Kidney epithelial cell (primary cell): Measurements from ENCODE around the gene PADI2. TPM values are rescaled to one million over a fixed set of nuclear protein-coding genes. Genes with fewer than 3 reads are reported as not detected.

Experiments
- DNase-seq: peaks from one replicate; pipeline ENCODE4 v3.0.0-alpha.2; 2010; ENCODE audit warnings: low read depth
- H3K27me3 ChIP-seq: 2 replicates; pipeline ENCODE4 v1.6.0; 2011; ENCODE audit warnings: low read length; ENCODE audit not compliant: control insufficient read depth, insufficient read depth
- H3K36me3 ChIP-seq: 2 replicates; pipeline ENCODE4 v1.5.1; 2011; ENCODE audit warnings: low read length; ENCODE audit not compliant: control insufficient read depth, insufficient read depth
- H3K4me3 ChIP-seq: 2 replicates; pipeline ENCODE4 v1.5.1; 2011; ENCODE audit warnings: low read depth, mild to moderate bottlenecking, control low read depth, low read length
- total RNA-seq: library from RNA; depleted of rRNA; stranded (reverse); fragments of >200 nt; gene quantifications from 2 replicates; pipeline ENCODE4 v1.2.3, GENCODE V29; 2015
- TF ChIP-seq, protein P1 (sequence below): IDR thresholded peaks from 2 replicates; pipeline ENCODE4 v1.5.1; 2011; ENCODE audit warnings: mild to moderate bottlenecking, moderate library complexity, low read length, control low read depth, inconsistent platforms; ENCODE audit not compliant: insufficient read depth, poor library complexity, severe bottlenecking

The PADI2 gene
- total RNA-seq, 1 donor from 2014 or later = 8.1 TPM

DNA sequence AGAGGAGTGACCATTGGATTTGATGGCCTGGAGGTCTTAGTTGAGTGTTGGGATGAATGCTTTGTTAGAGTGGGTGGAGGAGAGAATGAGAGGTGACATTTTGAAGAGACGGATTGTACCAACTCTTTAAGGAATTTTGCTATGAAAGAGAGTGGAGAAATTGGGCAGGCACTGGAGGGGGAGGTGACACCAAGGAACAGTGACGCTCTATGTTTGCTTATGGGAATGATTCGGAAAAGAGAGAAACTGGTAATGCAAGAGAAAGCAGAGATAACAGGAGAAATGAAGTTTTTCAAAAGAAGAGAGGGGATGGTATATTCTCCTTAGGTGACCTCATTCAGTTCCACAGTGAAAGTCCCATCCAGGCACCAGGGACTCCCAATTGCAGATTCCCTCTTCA, 24.5 kb upstream of the PADI2 start:
- TF ChIP-seq, protein P1, sequence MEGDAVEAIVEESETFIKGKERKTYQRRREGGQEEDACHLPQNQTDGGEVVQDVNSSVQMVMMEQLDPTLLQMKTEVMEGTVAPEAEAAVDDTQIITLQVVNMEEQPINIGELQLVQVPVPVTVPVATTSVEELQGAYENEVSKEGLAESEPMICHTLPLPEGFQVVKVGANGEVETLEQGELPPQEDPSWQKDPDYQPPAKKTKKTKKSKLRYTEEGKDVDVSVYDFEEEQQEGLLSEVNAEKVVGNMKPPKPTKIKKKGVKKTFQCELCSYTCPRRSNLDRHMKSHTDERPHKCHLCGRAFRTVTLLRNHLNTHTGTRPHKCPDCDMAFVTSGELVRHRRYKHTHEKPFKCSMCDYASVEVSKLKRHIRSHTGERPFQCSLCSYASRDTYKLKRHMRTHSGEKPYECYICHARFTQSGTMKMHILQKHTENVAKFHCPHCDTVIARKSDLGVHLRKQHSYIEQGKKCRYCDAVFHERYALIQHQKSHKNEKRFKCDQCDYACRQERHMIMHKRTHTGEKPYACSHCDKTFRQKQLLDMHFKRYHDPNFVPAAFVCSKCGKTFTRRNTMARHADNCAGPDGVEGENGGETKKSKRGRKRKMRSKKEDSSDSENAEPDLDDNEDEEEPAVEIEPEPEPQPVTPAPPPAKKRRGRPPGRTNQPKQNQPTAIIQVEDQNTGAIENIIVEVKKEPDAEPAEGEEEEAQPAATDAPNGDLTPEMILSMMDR = no peak
- Histone ChIP-seq H3K27me3 (no peaks in the 10 kb centered on the region), H3K36me3 (no peaks in the 10 kb centered on the region), H3K4me3 (no peak overlapping the region)
- DNase-seq = no peak

DNA sequence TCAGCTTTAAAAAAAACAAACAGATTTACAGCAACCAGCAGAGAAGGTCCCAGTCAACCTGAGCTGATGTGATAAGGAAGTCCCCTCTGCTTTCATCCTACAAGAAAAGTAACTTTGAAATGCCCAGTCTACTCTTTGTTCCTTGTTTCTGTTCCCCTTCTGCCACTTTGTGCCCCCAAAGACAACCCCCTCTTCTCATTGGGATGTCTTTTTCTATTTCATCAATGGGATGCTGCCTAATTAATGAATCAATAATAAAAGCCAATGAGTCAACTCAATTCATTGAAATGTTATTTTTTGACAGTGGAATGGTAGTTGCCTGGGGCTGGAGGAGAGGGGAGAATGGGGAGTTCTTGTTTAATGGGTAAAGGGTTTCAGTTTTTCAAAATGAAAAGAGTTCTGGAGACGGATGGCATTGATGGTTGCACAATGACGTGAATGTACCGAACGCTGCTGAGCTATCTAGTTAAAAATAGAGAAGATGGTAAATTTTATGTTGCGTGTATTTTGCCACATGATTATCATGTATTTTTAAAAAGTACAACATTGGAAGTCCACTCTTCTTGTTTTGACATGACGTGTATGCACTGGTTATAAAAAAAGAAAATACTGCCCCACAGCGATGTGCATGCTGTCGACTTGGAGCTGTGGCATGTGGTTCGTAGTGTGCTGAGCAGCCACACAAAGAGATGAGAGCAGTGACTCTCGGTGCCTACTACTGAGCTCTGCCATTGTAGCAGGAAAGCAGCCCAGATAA, 22.4 kb upstream of the PADI2 start:
- TF ChIP-seq, protein P1 = no peak
- DNase-seq = no peak
- no peaks in the 10 kb centered on the region for H3K27me3 ChIP-seq

DNA sequence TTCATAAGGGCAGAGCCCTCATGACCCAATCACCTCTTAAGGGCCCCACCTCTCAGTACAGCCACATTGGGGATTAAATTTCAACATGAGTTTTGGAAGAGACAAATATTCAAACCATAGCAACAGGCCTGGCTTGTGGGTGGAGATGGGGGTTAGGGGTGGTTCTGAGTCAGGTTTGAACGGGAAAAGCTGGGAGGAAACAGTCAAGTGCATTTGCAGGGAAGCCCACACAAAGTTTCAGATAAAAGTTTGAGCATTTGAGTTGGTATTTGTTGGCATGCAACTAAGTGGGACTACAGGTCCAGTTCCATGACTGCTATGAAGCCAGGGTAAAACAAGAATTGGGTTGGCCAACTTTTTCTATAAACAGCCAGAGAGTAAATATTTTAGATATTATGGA, 21.0 kb upstream of the PADI2 start:
- no peaks in the 10 kb centered on the region for H3K36me3 ChIP-seq
- no peak overlapping the region for H3K4me3 ChIP-seq
- H3K27me3 ChIP-seq = no peaks in the 10 kb centered on the region
- DNase-seq = no peak
- TF ChIP-seq, protein P1 = no peak

More for the DNA sequence above, 22.4 kb upstream of the PADI2 start:
- Histone ChIP-seq H3K4me3 (no peak overlapping the region), H3K36me3 (no peaks in the 10 kb centered on the region)

DNA sequence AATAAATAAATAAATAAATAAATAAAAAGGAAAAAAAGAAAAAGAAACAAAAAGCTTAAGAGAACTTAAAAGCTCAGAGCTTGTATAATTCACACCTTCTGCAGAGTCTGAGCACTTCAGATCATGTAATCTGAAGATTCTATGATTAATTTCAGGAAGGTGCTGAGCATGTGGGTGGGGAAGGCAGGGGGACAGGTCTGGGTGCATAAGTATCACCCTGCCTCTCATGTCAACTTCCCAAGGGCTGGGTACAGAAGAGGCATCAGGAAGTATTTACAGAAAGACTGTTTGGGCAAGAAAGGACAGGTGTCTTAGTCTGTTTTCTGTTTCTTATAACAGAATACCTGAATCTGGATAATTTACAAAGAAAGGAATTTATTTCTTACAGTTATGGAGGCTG, 20.4 kb upstream of the PADI2 start:
- TF ChIP-seq, protein P1 = no peak
- DNase-seq = no peak
- H3K27me3 ChIP-seq = no peaks in the 10 kb centered on the region

DNA sequence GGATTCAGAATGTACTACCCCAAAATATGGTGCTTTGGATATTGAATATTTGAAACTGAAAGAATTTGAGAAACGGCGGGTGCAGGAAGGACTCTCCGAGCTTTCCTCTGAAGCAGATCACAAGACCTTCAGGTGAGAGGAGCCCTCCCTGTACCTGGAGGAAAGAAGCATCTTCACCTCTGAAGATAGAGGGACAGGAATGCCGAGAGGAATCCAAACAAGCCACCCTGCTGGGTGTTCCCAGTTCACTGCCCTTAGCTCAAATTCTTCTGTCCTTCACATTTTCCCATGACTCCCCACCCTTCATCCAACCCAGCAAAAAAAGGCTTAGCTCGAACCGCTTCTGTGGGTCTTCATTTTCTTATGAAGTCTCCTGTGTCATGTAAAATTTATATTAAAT, 18.2 kb upstream of the PADI2 start:
- TF ChIP-seq, protein P1 = no peak
- no peak for DNase-seq

More for the DNA sequence above, 20.4 kb upstream of the PADI2 start:
- H3K4me3 ChIP-seq = no peak overlapping the region
- no peaks in the 10 kb centered on the region for H3K36me3 ChIP-seq

DNA sequence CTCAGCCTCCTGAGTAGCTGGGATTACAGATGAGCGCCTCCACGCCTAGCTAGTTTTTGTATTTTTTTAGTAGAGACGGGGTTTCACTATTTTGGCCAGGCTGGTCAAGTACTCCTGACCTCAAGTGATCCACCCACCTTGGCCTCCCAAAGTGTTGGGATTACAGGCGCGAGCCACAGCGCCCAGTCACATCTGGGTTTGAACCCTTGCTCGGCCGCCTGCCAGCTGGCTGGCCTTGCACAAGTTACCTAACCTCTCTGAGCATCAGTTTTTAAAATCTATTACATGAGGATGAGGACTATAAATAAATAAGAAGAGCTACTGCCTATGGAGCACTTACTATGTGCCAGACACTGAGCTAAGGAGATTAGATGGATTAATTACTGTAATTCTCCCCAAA, 17.7 kb upstream of the PADI2 start:
- H3K27me3 ChIP-seq = no peaks in the 10 kb centered on the region
- no peak overlapping the region for H3K4me3 ChIP-seq
- TF ChIP-seq, protein P1 = no peak
- DNase-seq = no peak
- no peaks in the 10 kb centered on the region for H3K36me3 ChIP-seq

More for the DNA sequence above, 18.2 kb upstream of the PADI2 start:
- Histone ChIP-seq H3K27me3 (no peaks in the 10 kb centered on the region), H3K36me3 (no peaks in the 10 kb centered on the region), H3K4me3 (no peak overlapping the region)
